HEK293T (cell line): ENCODE results near the gene APOA5.

Experiments used
- CTCF ChIA-PET: fragments of 350-600 bp; formaldehyde crosslinking; extraction: SDS; loops from one replicate; lab custom pipeline; 2021; ENCODE audit warnings: antibody characterized with exemption, inconsistent platforms; lab: Yijun Ruan, JAX
- POLR2A ChIA-PET: fragments of 350-600 bp; formaldehyde crosslinking; extraction: SDS; loops from one replicate; lab custom pipeline; 2020; ENCODE audit warnings: antibody characterized with exemption, inconsistent platforms; lab: Yijun Ruan, JAX
- DNase-seq: peaks from one replicate; pipeline ENCODE4 v3.0.0; 2012; ENCODE audit warnings: mixed read lengths; ENCODE audit errors: extremely low spot score
- ARNT ChIP-seq: fragments of 450-650 bp; IDR thresholded peaks from 2 replicates; pipeline ENCODE4 v1.6.1; 2017; ENCODE audit warnings: mild to moderate bottlenecking
- BHLHE40 ChIP-seq: fragments of 450-650 bp; IDR thresholded peaks from 2 replicates; pipeline ENCODE4 v1.6.1; 2016; ENCODE audit warnings: mild to moderate bottlenecking, moderate library complexity, borderline replicate concordance
- CTBP1 ChIP-seq: fragments of 450-650 bp; IDR thresholded peaks from 2 replicates; pipeline ENCODE4 v1.6.1; 2016; ENCODE audit warnings: borderline replicate concordance
- ELF4 ChIP-seq: fragments of 450-650 bp; IDR thresholded peaks from 2 replicates; pipeline ENCODE4 v1.6.1; 2017; ENCODE audit warnings: antibody characterized with exemption
- FOXA1 ChIP-seq: fragments of 450-650 bp; IDR thresholded peaks from 2 replicates; pipeline ENCODE4 v1.6.1; 2016; ENCODE audit warnings: mild to moderate bottlenecking
- FOXK2 ChIP-seq: fragments of 450-650 bp; IDR thresholded peaks from 2 replicates; pipeline ENCODE4 v1.6.1; 2016; ENCODE audit warnings: mild to moderate bottlenecking
- FOXM1 ChIP-seq: fragments of 450-650 bp; IDR thresholded peaks from 2 replicates; pipeline ENCODE4 v1.6.1; 2017; ENCODE audit warnings: mild to moderate bottlenecking, borderline replicate concordance
- HDGF ChIP-seq: fragments of 450-650 bp; IDR thresholded peaks from 2 replicates; pipeline ENCODE4 v1.6.1; 2017; ENCODE audit warnings: antibody characterized with exemption, borderline replicate concordance
- L3MBTL2 ChIP-seq: fragments of 450-650 bp; conservative IDR thresholded peaks from 2 replicates; pipeline ENCODE4 v1.6.1; 2016; ENCODE audit warnings: mild to moderate bottlenecking
- LEF1 ChIP-seq: fragments of 450-650 bp; IDR thresholded peaks from 2 replicates; pipeline ENCODE4 v1.6.1; 2017; ENCODE audit warnings: mild to moderate bottlenecking, borderline replicate concordance
- NFRKB ChIP-seq: fragments of 450-650 bp; IDR thresholded peaks from 2 replicates; pipeline ENCODE4 v1.6.1; 2016; ENCODE audit warnings: mild to moderate bottlenecking, moderate library complexity
- SP1 ChIP-seq: fragments of 450-650 bp; IDR thresholded peaks from 2 replicates; pipeline ENCODE4 v1.6.1; 2017
- SUZ12 ChIP-seq: fragments of 450-650 bp; IDR thresholded peaks from 2 replicates; pipeline ENCODE4 v1.6.1; 2016; ENCODE audit warnings: mild to moderate bottlenecking
- TARDBP ChIP-seq: fragments of 450-650 bp; IDR thresholded peaks from 2 replicates; pipeline ENCODE4 v1.6.1; 2016
- ZNF384 ChIP-seq: fragments of 450-650 bp; IDR thresholded peaks from 2 replicates; pipeline ENCODE4 v1.6.1; 2016
- TF ChIP-seq, protein P1 (sequence below): fragments of 450-650 bp; IDR thresholded peaks from 2 replicates; pipeline ENCODE4 v1.6.1; 2016

The APOA5 gene, protein sequence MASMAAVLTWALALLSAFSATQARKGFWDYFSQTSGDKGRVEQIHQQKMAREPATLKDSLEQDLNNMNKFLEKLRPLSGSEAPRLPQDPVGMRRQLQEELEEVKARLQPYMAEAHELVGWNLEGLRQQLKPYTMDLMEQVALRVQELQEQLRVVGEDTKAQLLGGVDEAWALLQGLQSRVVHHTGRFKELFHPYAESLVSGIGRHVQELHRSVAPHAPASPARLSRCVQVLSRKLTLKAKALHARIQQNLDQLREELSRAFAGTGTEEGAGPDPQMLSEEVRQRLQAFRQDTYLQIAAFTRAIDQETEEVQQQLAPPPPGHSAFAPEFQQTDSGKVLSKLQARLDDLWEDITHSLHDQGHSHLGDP

GRCh38 chr11:116791813-116792143 lies at the start of gene APOA5:
TSS of gene APOA5 (minus strand) at chr11:116791879. CDS start at chr11:116791860, 19 bp downstream.
- ChIA-PET CTCF (interaction anchor here (0.6 to 3.3 kb wide), 12 partner anchors 8 to 316 kb away, joined by 3 to 56 read pairs (median 3); partner anchors contain the start of genes APOA1 and SIK3), POLR2A (interaction anchor here (2.4 kb wide), 1 partner anchor 44 kb away, joined by 28 read pairs; no protein-coding TSS in a partner anchor)
- TF ChIP-seq TARDBP (no peak), ARNT (no peak), NFRKB (no peak), SUZ12 (no peak), FOXA1 (no peak), FOXK2 (no peak), ELF4 (no peak), LEF1 (no peak), ZNF384 (no peak), FOXM1 (no peak), BHLHE40 (no peak), CTBP1 (no peak), L3MBTL2 (no peak), HDGF (no peak), SP1 (no peak)
- TF ChIP-seq, protein P1, sequence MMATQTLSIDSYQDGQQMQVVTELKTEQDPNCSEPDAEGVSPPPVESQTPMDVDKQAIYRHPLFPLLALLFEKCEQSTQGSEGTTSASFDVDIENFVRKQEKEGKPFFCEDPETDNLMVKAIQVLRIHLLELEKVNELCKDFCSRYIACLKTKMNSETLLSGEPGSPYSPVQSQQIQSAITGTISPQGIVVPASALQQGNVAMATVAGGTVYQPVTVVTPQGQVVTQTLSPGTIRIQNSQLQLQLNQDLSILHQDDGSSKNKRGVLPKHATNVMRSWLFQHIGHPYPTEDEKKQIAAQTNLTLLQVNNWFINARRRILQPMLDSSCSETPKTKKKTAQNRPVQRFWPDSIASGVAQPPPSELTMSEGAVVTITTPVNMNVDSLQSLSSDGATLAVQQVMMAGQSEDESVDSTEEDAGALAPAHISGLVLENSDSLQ = no peak
- DNase-seq = no peak

GRCh38 chr11:116840746-116841296 lies 49.1 kb upstream of the APOA5 start:
- ChIA-PET POLR2A (no interaction called here), CTCF (interaction anchor here (0.6 to 0.7 kb wide), 2 partner anchors 32 to 40 kb away, joined by 3 to 11 read pairs; no protein-coding TSS in a partner anchor)
- TF ChIP-seq LEF1 (no peak), BHLHE40 (no peak), ELF4 (no peak), L3MBTL2 (no peak), ZNF384 (no peak), ARNT (no peak), HDGF (no peak), CTBP1 (no peak), SUZ12 (no peak), FOXA1 (no peak), SP1 (no peak)
- no peak for DNase-seq

- DNase-seq = no peak
- POLR2A ChIA-PET = no interaction called here
- CTCF ChIA-PET = interaction anchor here (0.6 to 0.7 kb wide), 2 partner anchors 32 to 39 kb away, joined by 3 to 11 read pairs; no protein-coding TSS in a partner anchor
- TF ChIP-seq ELF4 (no peak), NFRKB (no peak), SP1 (no peak), L3MBTL2 (no peak), FOXK2 (no peak), ZNF384 (no peak), BHLHE40 (no peak), ARNT (no peak), FOXA1 (no peak), HDGF (no peak), LEF1 (no peak), SUZ12 (no peak), TARDBP (no peak), CTBP1 (no peak), FOXM1 (no peak)
- TF ChIP-seq, protein P1 = no peak
Observed at GRCh38 chr11:116840224-116840745, 48.6 kb upstream of the APOA5 start.

DNA sequence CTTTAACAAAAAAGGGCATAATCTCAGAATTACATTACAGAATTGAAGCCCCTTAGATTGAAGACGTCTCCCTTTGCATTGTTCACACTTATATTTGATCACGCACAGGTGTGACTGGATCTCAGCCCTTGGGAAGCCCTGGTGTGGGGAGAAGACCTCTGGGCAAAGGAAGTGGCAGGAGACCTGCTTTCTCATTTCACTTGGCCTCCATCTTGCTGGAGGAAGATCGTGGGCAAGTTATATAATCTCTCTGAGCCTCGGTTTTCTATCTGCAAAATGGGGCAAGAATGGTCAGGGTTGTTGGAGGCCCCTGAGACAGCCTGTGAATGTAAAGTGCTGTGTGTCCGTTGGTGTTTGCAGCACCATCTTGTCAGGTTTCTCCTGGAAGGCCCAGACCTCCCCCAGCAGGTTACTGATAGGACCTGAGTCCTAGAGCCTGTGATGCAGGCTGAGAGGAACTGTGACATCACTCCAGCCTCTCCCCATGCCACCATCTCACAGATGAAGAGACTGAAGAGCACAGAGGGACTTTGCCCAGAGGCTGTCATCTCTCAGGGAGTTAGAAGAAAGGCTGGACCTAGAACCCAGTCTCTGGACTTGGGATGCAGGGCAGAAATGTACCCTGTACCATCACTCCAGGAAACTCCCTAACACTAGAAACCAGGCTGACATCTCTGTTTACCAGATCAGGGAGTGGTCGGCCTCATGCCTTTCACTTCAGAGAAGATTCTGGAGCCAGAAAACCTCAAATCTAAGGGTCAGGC lies 46.8 kb upstream of the APOA5 start:
- no peak for TF ChIP-seq SUZ12
- no peak for TF ChIP-seq NFRKB
- TF ChIP-seq TARDBP = no peak
- no peak for TF ChIP-seq ARNT
- TF ChIP-seq FOXA1 = no peak
- TF ChIP-seq FOXK2 = no peak
- TF ChIP-seq BHLHE40 = no peak
- TF ChIP-seq LEF1 = no peak
- no peak for TF ChIP-seq ZNF384
- TF ChIP-seq FOXM1 = no peak
- TF ChIP-seq SP1 = no peak
- TF ChIP-seq HDGF = no peak
- TF ChIP-seq ELF4 = no peak
- no peak for TF ChIP-seq CTBP1
- no peak for TF ChIP-seq L3MBTL2
- TF ChIP-seq, protein P1 = no peak
- ChIA-PET POLR2A (no interaction called here), CTCF (no interaction called here)
- no peak for DNase-seq
